Large intestine (tissue), 3 donors: Measurements from ENCODE around the gene NTN1. TPM values are rescaled to one million over a fixed set of nuclear protein-coding genes. Genes with fewer than 3 reads are reported as not detected.

Experiments used
- DNase-seq, 2 donors: peaks; one replicate each; pipeline versions ENCODE4 v3.0.0 to v3.0.0-alpha.2; 2013
- H3K27ac ChIP-seq: one replicate; pipeline ENCODE4 v1.5.1; 2013; ENCODE audit warnings: low read length
- H3K27me3 ChIP-seq: 2 replicates; pipeline ENCODE4 v1.6.1; 2013; ENCODE audit warnings: low read length; ENCODE audit not compliant: control insufficient read depth, insufficient read depth
- H3K36me3 ChIP-seq: 2 replicates; pipeline ENCODE4 v1.6.1; 2013; ENCODE audit warnings: low read length; ENCODE audit not compliant: control insufficient read depth, insufficient read depth
- H3K4me1 ChIP-seq: one replicate; pipeline ENCODE4 v1.6.1; 2013; ENCODE audit warnings: low read length; ENCODE audit not compliant: control insufficient read depth, insufficient read depth
- H3K4me3 ChIP-seq: one replicate; pipeline ENCODE4 v1.5.1; 2013; ENCODE audit warnings: low read length
- H3K9me3 ChIP-seq: one replicate; pipeline ENCODE4 v1.6.1; 2013; ENCODE audit warnings: mild to moderate bottlenecking, low read depth, low read length, moderate library complexity; ENCODE audit not compliant: control insufficient read depth
- WGBS: methylation state at CpG from one replicate; pipeline ENCODE4 v1.1.5; 2013; ENCODE audit warnings: low lambda C conversion rate; ENCODE audit not compliant: insufficient coverage; 5-methylcytosine and 5-hydroxymethylcytosine counted together
- polyA plus RNA-seq: library from polyadenylated mRNA; unstranded; fragments of 120-200 nt; gene quantifications from one replicate; pipeline ENCODE4 v1.2.1, GENCODE V29; 2013

The NTN1 gene
- polyA plus RNA-seq, 1 donor: 11.3 TPM

GRCh38 chr17:9259419-9259818 lies 238.1 kb downstream of the NTN1 start:
- Histone ChIP-seq H3K36me3 (no peaks in the 10 kb centered on the region), H3K4me1 (peaks cover 42% of the 10 kb centered on the region), H3K27me3 (no peaks in the 10 kb centered on the region), H3K27ac (no peak overlapping the region), H3K9me3 (peaks cover 5% of the 10 kb centered on the region), H3K4me3 (no peak overlapping the region)
- no peak for DNase-seq
- 57% methylated on average over 3 of the region's 10 CpGs for WGBS

GRCh38 chr17:9261081-9262012 lies 240.0 kb downstream of the NTN1 start:
- peak in 1 of 2 donors; percentile 83 for DNase-seq
- Histone ChIP-seq H3K27me3 (no peaks in the 10 kb centered on the region), H3K9me3 (peaks cover 5% of the 10 kb centered on the region), H3K4me3 (peak overlapping the region; percentile 12), H3K27ac (peak overlapping the region; percentile 82), H3K36me3 (no peaks in the 10 kb centered on the region), H3K4me1 (peaks cover 35% of the 10 kb centered on the region)
- WGBS: 0% methylated on average over 2 of the region's 24 CpGs

- WGBS: no CpG with 5 or more reads among the region's 14 CpGs
- peaks cover 11% of the 10 kb centered on the region for H3K4me1 ChIP-seq
Measured at GRCh38 chr17:9266031-9266680, 244.8 kb downstream of the NTN1 start.

GRCh38 chr17:9266697-9267117 lies 245.4 kb downstream of the NTN1 start:
- H3K4me1 ChIP-seq: peaks cover 5% of the 10 kb centered on the region
- no CpG with 5 or more reads among the region's 9 CpGs for WGBS
- DNase-seq: no peak
- H3K4me3 ChIP-seq: no peak overlapping the region
- H3K27ac ChIP-seq: no peak overlapping the region
- peaks cover 5% of the 10 kb centered on the region for H3K36me3 ChIP-seq
- peaks cover 5% of the 10 kb centered on the region for H3K9me3 ChIP-seq
- H3K27me3 ChIP-seq: no peaks in the 10 kb centered on the region

More at GRCh38 chr17:9266031-9266680, 244.8 kb downstream of the NTN1 start:
- Histone ChIP-seq H3K36me3 (peaks cover 5% of the 10 kb centered on the region), H3K27ac (no peak overlapping the region), H3K27me3 (no peaks in the 10 kb centered on the region), H3K9me3 (peaks cover 5% of the 10 kb centered on the region), H3K4me3 (no peak overlapping the region)
- no peak for DNase-seq

- H3K27ac ChIP-seq: no peak overlapping the region
Measured at GRCh38 chr17:9268546-9268945, 247.2 kb downstream of the NTN1 start.

GRCh38 chr17:9269350-9270035 lies 248.2 kb downstream of the NTN1 start:
- H3K27me3 ChIP-seq: no peaks in the 10 kb centered on the region
- no peaks in the 10 kb centered on the region for H3K4me1 ChIP-seq
- no peak overlapping the region for H3K4me3 ChIP-seq
- no peaks in the 10 kb centered on the region for H3K9me3 ChIP-seq
- no peak overlapping the region for H3K27ac ChIP-seq
- WGBS: no CpG with 5 or more reads among the region's 7 CpGs
- no peak for DNase-seq
- peaks cover 5% of the 10 kb centered on the region for H3K36me3 ChIP-seq

More at GRCh38 chr17:9268546-9268945, 247.2 kb downstream of the NTN1 start:
- Histone ChIP-seq H3K4me3 (no peak overlapping the region), H3K27me3 (no peaks in the 10 kb centered on the region), H3K9me3 (peaks cover 5% of the 10 kb centered on the region), H3K36me3 (peaks cover 5% of the 10 kb centered on the region), H3K4me1 (no peaks in the 10 kb centered on the region)
- DNase-seq: no peak
- WGBS: no CpG with 5 or more reads among the region's 6 CpGs

GRCh38 chr17:9270921-9271320 lies 249.6 kb downstream of the NTN1 start:
- Histone ChIP-seq H3K27ac (no peak overlapping the region), H3K36me3 (peaks cover 5% of the 10 kb centered on the region), H3K4me1 (no peaks in the 10 kb centered on the region), H3K9me3 (no peaks in the 10 kb centered on the region), H3K27me3 (no peaks in the 10 kb centered on the region), H3K4me3 (no peak overlapping the region)
- no peak for DNase-seq
- WGBS: no CpG with 5 or more reads among the region's 9 CpGs

GRCh38 chr17:9271989-9272388 lies 250.7 kb downstream of the NTN1 start:
- no peak for DNase-seq
- WGBS: no CpG with 5 or more reads among the region's 8 CpGs

GRCh38 chr17:9272501-9273200 lies 251.3 kb downstream of the NTN1 start:
- no peak for DNase-seq
- Histone ChIP-seq H3K27ac (peak overlapping the region; percentile 31), H3K9me3 (no peaks in the 10 kb centered on the region), H3K4me3 (no peak overlapping the region), H3K36me3 (no peaks in the 10 kb centered on the region), H3K4me1 (no peaks in the 10 kb centered on the region), H3K27me3 (no peaks in the 10 kb centered on the region)
- 85% methylated on average over 11 of the region's 22 CpGs for WGBS

More at GRCh38 chr17:9271989-9272388, 250.7 kb downstream of the NTN1 start:
- peaks cover 3% of the 10 kb centered on the region for H3K36me3 ChIP-seq
- H3K9me3 ChIP-seq: no peaks in the 10 kb centered on the region
- H3K27me3 ChIP-seq: no peaks in the 10 kb centered on the region
- H3K4me1 ChIP-seq: no peaks in the 10 kb centered on the region
- no peak overlapping the region for H3K4me3 ChIP-seq
- no peak overlapping the region for H3K27ac ChIP-seq
